Fibroblast of the aortic adventitia (primary cell): Measurements from ENCODE around the gene DTX2. TPM values are rescaled to one million over a fixed set of nuclear protein-coding genes. Genes with fewer than 3 reads are reported as not detected.
"Not testable (repeated sequence)": the region's sequence is repeated elsewhere in the genome, so short reads cannot be mapped to it uniquely, and the experiment has no call there.

Source experiments
- DNase-seq: peaks from one replicate; pipeline ENCODE4 v3.0.0-alpha.2; 2010; ENCODE audit warnings: low read depth
- H3K4me3 ChIP-seq: 2 replicates; pipeline ENCODE4 v1.5.1; 2011; ENCODE audit warnings: low read depth, mild to moderate bottlenecking, control low read depth, low read length, moderate library complexity
- total RNA-seq: library from RNA; depleted of rRNA; stranded (reverse); fragments of >200 nt; gene quantifications from 2 replicates; pipeline ENCODE4 v1.2.3, GENCODE V29; 2012; ENCODE audit warnings: low replicate concordance

Gene DTX2
- total RNA-seq, 1 donor, result 6.6 TPM

- not testable (repeated sequence) for DNase-seq, H3K4me3 ChIP-seq
Observed at GRCh38 chr7:76476742-76477474, 15.4 kb downstream of the DTX2 start.

DNA sequence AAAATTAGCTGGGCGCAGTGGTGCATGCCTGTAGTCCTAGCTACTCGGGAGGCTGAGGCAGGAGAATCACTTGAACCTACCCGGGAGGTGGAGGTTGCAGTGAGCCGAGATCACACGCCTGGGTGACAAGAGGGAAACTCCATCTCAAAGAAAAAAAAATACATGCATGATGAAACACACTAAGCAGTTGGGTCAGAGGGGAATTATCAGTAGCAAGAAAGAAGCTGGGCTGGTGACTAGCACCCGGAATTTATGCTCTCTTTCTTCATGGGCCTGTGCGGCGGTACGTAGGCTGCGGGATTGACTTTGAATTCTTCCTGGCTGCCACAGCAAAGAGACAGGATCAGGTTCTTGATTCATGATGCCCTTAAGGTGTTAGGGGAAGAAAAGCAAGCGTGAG lies 18.1 kb downstream of the DTX2 start:
- not testable (repeated sequence) for DNase-seq, H3K4me3 ChIP-seq

GRCh38 chr7:76480403-76481253 lies 19.1 kb downstream of the DTX2 start:
- not testable (repeated sequence) for H3K4me3 ChIP-seq, DNase-seq

DNA sequence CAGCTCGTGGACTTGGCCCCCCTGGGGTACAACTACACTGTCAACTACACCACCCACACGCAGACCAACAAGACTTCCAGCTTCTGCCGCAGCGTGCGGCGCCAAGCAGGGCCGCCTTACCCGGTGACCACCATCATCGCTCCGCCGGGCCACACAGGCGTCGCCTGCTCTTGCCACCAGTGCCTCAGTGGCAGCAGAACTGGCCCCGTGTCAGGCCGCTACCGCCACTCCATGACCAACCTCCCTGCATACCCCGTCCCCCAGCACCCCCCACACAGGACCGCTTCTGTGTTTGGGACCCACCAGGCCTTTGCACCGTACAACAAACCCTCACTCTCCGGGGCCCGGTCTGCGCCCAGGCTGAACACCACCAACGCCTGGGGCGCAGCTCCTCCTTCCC lies 21.2 kb downstream of the DTX2 start:
- not testable (repeated sequence) for H3K4me3 ChIP-seq, DNase-seq

DNA sequence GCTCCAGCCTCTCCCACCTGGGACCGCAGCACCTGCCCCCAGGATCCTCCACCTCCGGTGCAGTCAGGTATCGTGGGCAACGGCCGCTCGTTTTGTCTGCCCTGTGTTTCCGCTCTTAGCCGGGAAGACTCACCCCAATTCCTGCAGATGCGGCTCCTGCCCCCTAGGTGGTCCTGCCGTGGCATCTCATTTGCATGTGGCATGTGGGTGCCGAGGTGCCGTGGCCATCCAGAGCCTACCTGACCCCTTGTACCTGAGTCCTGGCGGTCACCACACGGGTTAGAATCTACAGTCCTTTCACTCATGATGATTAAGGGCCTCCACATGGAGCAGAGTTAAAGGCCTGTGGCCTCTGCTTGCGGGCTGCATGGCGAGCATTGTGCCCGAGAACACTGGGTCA lies 21.6 kb downstream of the DTX2 start:
- H3K4me3 ChIP-seq, DNase-seq: not testable (repeated sequence)

- H3K4me3 ChIP-seq, DNase-seq: not testable (repeated sequence)
Observed at GRCh38 chr7:76484456-76484855, 22.9 kb downstream of the DTX2 start.

DNA sequence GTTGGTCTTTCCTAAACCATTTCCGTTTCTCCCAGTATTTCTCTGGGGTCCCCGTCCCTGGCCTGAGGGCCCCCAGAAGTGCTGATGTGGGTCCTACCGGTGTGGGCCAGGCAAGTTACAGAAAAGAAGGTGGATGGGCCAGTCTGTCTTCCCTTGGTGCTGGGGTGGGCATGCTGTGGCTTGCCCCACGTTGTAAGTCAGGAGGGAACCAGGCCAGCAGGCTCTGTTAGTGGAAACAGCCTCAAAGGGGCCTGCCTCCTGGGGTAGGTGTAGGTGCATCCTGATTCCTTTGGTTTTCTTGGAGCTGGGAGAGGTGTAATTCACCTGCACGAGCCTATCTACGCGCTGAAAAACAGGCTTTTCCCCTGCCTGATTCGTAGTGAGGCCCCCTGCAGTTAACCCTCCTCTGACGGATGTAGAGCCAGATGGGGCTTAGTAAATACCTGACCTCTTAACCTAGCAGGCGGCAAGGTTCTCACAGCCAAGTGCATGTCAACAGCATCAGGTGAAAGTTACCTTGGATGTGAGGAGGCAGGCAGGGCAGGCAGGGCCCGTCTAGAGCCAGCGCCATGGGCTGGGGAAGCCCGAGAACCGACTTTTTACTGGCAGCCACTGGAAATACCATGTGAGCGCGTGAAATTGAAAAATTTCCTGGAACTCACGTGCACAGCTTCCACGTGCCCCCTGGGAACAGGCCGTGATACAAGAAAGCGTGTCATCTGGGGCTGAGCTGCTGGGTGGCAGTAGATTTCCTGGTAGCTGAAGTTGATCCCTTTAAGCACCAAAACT lies 24.5 kb downstream of the DTX2 start:
- DNase-seq, H3K4me3 ChIP-seq: not testable (repeated sequence)

- DNase-seq, H3K4me3 ChIP-seq: not testable (repeated sequence)
Observed at GRCh38 chr7:76486618-76487017, 25.1 kb downstream of the DTX2 start.

DNA sequence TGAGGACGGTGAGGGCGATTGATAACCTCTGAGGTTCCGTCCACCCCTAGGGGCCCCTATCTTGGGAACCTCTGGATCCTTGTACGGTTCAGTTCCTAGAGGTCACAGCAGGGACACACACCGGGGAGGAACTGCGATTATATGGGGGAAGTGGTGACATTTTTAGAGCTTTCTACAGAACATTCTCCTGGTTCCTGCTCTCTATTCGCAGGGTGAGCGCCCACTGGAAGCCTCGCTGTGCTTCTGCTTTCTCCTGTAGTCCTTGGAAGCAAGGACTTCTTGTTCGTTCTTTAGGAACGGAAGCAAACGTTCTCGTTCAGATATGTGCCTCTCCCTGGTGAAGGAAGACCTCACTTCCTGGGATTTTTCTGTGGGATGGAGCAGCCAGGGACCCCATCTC lies 26.5 kb downstream of the DTX2 start:
- DNase-seq, result not testable (repeated sequence)

DNA sequence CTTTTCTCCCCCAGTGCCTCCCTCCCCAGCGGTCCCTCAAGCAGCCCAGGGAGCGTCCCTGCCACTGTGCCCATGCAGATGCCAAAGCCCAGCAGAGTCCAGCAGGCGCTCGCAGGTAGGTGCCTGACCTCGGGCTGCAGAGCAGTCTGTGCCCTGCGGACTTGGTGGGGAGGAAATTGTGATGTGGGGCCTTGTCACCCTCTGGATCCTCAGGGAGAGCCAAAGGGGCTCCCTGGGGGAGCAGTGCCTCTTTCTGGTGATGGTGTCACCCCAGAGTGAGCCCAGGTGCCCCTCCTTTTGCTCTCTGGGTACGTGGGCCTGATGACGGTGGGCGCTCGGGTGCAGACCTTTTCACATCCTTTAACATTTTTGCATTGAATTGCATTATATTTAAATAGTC lies 30.6 kb downstream of the DTX2 start:
- DNase-seq, H3K4me3 ChIP-seq: not testable (repeated sequence)

More for the DNA sequence above, 26.5 kb downstream of the DTX2 start:
- not testable (repeated sequence) for H3K4me3 ChIP-seq

DNA sequence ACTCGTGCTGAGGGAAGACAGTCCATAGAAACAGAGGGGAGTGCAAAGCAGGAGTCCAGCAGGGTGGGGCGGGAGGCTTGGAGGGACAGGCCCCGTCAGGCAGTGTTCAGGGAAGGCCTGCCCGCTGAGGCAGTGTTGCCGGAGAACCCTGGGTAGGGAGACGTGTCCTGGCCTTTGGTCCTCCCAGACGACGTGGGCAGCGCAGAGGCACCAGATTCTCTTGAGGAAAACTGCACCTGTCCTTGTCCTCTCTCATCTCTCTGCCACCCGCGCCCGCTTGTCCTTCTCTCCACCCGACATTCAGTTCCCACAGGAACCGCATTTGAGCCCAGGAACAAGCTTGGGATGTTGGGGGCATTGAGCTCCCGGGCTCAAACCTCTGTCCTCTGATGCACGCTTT lies 34.2 kb downstream of the DTX2 start:
- not testable (repeated sequence) for H3K4me3 ChIP-seq, DNase-seq

DNA sequence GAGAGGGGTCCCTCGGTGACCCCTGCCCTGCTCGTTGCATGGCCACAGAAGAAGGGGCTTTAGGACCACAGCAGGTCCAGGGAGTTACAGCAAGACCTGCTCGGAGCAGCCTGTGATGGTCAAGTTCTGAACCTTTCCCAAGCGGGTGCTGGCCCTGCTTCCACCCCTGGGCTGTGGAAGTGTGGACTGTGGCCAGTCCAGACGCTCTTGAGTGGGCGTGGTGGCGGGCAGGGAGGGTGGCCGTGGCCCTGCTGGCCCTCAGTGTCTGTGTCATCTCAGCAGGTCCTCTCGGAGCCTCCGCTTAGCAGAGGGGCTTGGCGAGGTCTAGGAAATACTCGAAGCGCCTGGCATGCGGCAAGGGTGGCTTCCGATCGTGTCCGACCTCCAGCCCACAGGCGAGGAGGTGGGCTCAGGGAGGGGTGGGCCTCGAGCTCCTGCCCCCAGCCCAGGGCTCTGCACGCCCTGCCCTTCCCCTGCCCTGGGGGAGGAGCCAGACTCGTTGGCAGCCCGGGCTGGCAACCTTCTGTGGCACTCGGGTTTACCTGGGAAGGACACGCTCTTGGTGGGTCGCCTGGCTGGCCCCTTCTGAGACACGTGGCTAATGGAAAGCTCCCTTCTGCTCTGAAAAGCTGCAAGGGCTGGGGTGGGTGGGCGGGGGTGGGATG lies 36.5 kb downstream of the DTX2 start:
- DNase-seq, H3K4me3 ChIP-seq: not testable (repeated sequence)

DNA sequence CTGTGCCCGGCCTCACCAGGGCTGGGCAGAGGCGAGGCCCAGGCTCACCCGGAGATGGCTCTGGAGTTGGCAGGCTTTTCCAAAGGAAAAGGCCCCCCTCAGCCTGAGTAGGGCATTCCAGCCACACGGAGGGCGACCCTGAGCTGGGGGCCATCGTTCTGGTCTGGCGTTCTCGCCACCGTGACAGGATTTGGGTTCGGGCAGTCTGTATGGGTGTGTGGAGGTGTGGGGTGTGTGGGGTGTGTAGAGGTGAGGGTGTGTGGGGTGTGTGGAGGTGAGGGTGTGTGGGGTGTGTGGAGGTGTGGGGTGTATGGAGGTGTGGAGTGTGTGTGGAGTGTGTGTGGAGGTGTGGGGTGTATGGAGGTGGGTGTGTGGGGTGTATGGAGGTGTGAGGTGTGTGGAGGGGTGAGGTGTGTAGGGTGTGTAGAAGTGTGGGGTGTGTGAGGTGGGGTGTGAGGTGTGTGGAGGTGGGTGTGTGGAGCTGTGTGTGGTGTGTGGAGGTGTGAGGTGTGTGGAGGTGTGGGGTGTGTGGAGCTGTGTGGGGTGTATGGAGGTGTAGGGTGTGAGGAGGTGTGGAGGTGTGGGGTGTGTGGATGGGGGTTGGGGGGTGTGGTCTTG lies 37.2 kb downstream of the DTX2 start:
- H3K4me3 ChIP-seq, DNase-seq: not testable (repeated sequence)

- not testable (repeated sequence) for H3K4me3 ChIP-seq, DNase-seq
Observed at GRCh38 chr7:76499201-76499923, 37.9 kb downstream of the DTX2 start.

GRCh38 chr7:76499924-76500241 lies 38.4 kb downstream of the DTX2 start:
- H3K4me3 ChIP-seq, DNase-seq: not testable (repeated sequence)

- not testable (repeated sequence) for DNase-seq, H3K4me3 ChIP-seq
Observed at GRCh38 chr7:76502224-76502623, 40.7 kb downstream of the DTX2 start.

- not testable (repeated sequence) for H3K4me3 ChIP-seq
Observed at GRCh38 chr7:76502836-76503235, 41.3 kb downstream of the DTX2 start.

GRCh38 chr7:76503244-76503643 lies 41.7 kb downstream of the DTX2 start:
- DNase-seq, H3K4me3 ChIP-seq: not testable (repeated sequence)

More at GRCh38 chr7:76502836-76503235, 41.3 kb downstream of the DTX2 start:
- DNase-seq, result not testable (repeated sequence)
